H1 (cell line): Measurements from ENCODE around the gene ZMPSTE24. TPM values are rescaled to one million over a fixed set of nuclear protein-coding genes. Genes with fewer than 3 reads are reported as not detected.

Experiments used
- CTCF ChIA-PET: fragments of 300-600 bp; sonication (Branson Sonifier 250); formaldehyde crosslinking; loops from one replicate; lab custom pipeline; 2021; ENCODE audit not compliant: partially characterized antibody; lab: Charles Lee
- POLR2A ChIA-PET: fragments of 300-600 bp; sonication (Branson Sonifier 250); formaldehyde crosslinking; loops from one replicate; lab custom pipeline; 2021; ENCODE audit warnings: inconsistent platforms; ENCODE audit not compliant: partially characterized antibody; lab: Charles Lee
- DNase-seq, 2 experiments: peaks; one replicate each; pipeline versions ENCODE4 v3.0.0 to v3.0.0-alpha.2; 2010 to 2022; ENCODE audit warnings: low spot score in 2 of 2, low read depth in 1 of 2, mixed read lengths in 1 of 2
- FAIRE-seq: peaks from 2 replicates; lab custom pipeline; 2011; peaks lifted over from hg19 to GRCh38; lab: Jason Lieb, UNC
- H2AFZ ChIP-seq: 2 replicates; pipeline ENCODE4 v1.8.1; 2012; ENCODE audit warnings: low read length, inconsistent platforms
- H2AK5ac ChIP-seq: 2 replicates; pipeline ENCODE4 v1.6.1; 2013; ENCODE audit warnings: low read depth, low read length
- H2BK120ac ChIP-seq: replicated peaks from 2 replicates; pipeline ENCODE3; 2013; ENCODE audit warnings: low read depth, low read length, inconsistent platforms
- H2BK12ac ChIP-seq: 2 replicates; pipeline ENCODE4 v1.6.1; 2013; ENCODE audit warnings: low read depth, low read length
- H2BK15ac ChIP-seq: 2 replicates; pipeline ENCODE4 v1.6.1; 2013; ENCODE audit warnings: low read length
- H2BK20ac ChIP-seq: 2 replicates; pipeline ENCODE4 v1.6.1; 2013; ENCODE audit warnings: low read length
- H2BK5ac ChIP-seq: 2 replicates; pipeline ENCODE4 v1.6.1; 2013; ENCODE audit warnings: low read depth, low read length
- H3K14ac ChIP-seq: 2 replicates; pipeline ENCODE4 v1.6.1; 2013; ENCODE audit warnings: inconsistent platforms; ENCODE audit not compliant: insufficient read length
- H3K18ac ChIP-seq: 2 replicates; pipeline ENCODE4 v1.6.1; 2013; ENCODE audit warnings: low read length; ENCODE audit errors: extremely low read depth
- H3K23ac ChIP-seq: 2 replicates; pipeline ENCODE4 v1.6.1; 2013; ENCODE audit warnings: inconsistent platforms; ENCODE audit not compliant: insufficient read length
- H3K23me2 ChIP-seq: 2 replicates; pipeline ENCODE4 v1.6.1; 2013; ENCODE audit warnings: low read depth, low read length
- H3K27ac ChIP-seq: 2 replicates; pipeline ENCODE4 v1.6.1; 2011; ENCODE audit warnings: low read depth, low read length, inconsistent platforms
- H3K27me3 ChIP-seq, 4 experiments: replicated peaks in 1 of 4; 1 replicate in 1 of 4; 2 replicates in 3 of 4; pipeline versions ENCODE4 v1.6.1 to v1.8.1; 2011 to 2013; ENCODE audit warnings: low read length in 3 of 4, mild to moderate bottlenecking in 3 of 4, inconsistent platforms in 2 of 4, mixed read lengths in 2 of 4, moderate library complexity in 1 of 4; ENCODE audit not compliant: control insufficient read depth in 3 of 4, insufficient read depth in 3 of 4; ENCODE audit errors: extremely low read depth in 1 of 4
- H3K36me3 ChIP-seq, 4 experiments: 2 replicates each; pipeline versions ENCODE4 v1.6.1 to v1.8.1; 2011 to 2013; ENCODE audit warnings: mild to moderate bottlenecking in 4 of 4, low read length in 3 of 4, moderate library complexity in 2 of 4, control low read depth in 1 of 4, inconsistent platforms in 1 of 4; ENCODE audit not compliant: insufficient read depth in 4 of 4, control insufficient read depth in 2 of 4
- H3K4ac ChIP-seq: replicated peaks from 2 replicates; pipeline ENCODE3; 2013; ENCODE audit warnings: low read length, low read depth, mixed read lengths, inconsistent platforms; ENCODE audit not compliant: insufficient read length
- H3K4me1 ChIP-seq, 4 experiments: replicated peaks in 1 of 4; 1 replicate in 1 of 4; 2 replicates in 3 of 4; pipeline versions ENCODE4 v1.6.1 to v1.8.1; 2011 to 2013; ENCODE audit warnings: low read length in 3 of 4, inconsistent platforms in 2 of 4, mixed read lengths in 1 of 4; ENCODE audit not compliant: insufficient read depth in 4 of 4, control insufficient read depth in 3 of 4
- H3K4me2 ChIP-seq, 2 experiments: 2 replicates each; pipeline versions ENCODE4 v1.6.1 to v1.8.1; 2011 to 2013; ENCODE audit warnings: low read depth in 2 of 2, low read length in 2 of 2, control low read depth in 1 of 2, inconsistent platforms in 1 of 2, mild to moderate bottlenecking in 1 of 2; ENCODE audit not compliant: insufficient read depth in 1 of 2
- H3K4me3 ChIP-seq, 4 experiments: fragments of 200-600, 300-600 bp in 1 of 4; sonication (generic), shearing (Covaris generic), sonication (Bioruptor Twin) in 1 of 4; 2 replicates each; pipeline versions ENCODE4 v1.5.1 to v1.8.1; 2011 to 2016; ENCODE audit warnings: low read length in 4 of 4, low read depth in 3 of 4, control low read depth in 2 of 4, inconsistent platforms in 2 of 4, mild to moderate bottlenecking in 2 of 4, mixed read lengths in 1 of 4, moderate library complexity in 1 of 4; ENCODE audit not compliant: insufficient read depth in 2 of 4; ENCODE audit errors: extremely low read depth in 1 of 4
- H3K56ac ChIP-seq: replicated peaks from 2 replicates; pipeline ENCODE3; 2013; ENCODE audit warnings: low read depth, mild to moderate bottlenecking, mixed read lengths, low read length, inconsistent platforms; ENCODE audit not compliant: insufficient read length
- H3K79me1 ChIP-seq: 2 replicates; pipeline ENCODE4 v1.6.1; 2013; ENCODE audit warnings: low read depth, low read length, control low read depth
- H3K79me2 ChIP-seq, 2 experiments: 2 replicates each; pipeline versions ENCODE4 v1.6.1 to v1.8.1; 2012 to 2013; ENCODE audit warnings: low read length in 2 of 2, mild to moderate bottlenecking in 2 of 2, inconsistent platforms in 1 of 2; ENCODE audit not compliant: insufficient read depth in 2 of 2, control insufficient read depth in 1 of 2
- H3K9ac ChIP-seq, 4 experiments: replicated peaks in 1 of 4; 1 replicate in 1 of 4; 2 replicates in 3 of 4; pipeline versions ENCODE4 v1.6.1 to v1.8.1; 2011 to 2013; ENCODE audit warnings: low read depth in 3 of 4, low read length in 3 of 4, control low read depth in 2 of 4, mild to moderate bottlenecking in 2 of 4, moderate library complexity in 2 of 4, inconsistent platforms in 1 of 4; ENCODE audit errors: extremely low read depth in 1 of 4
- H3K9me3 ChIP-seq, 2 experiments: 2 replicates each; pipeline versions ENCODE4 v1.6.1 to v1.8.1; 2012 to 2013; ENCODE audit warnings: mild to moderate bottlenecking in 2 of 2, moderate library complexity in 2 of 2, control low read depth in 1 of 2, inconsistent platforms in 1 of 2, low read depth in 1 of 2, low read length in 1 of 2, mixed read lengths in 1 of 2; ENCODE audit not compliant: insufficient read depth in 2 of 2
- H4K20me1 ChIP-seq, 2 experiments: replicated peaks in 1 of 2; 2 replicates each; pipeline versions ENCODE3 to v1.8.1; 2011 to 2013; ENCODE audit warnings: inconsistent platforms in 2 of 2, low read length in 2 of 2, mild to moderate bottlenecking in 1 of 2; ENCODE audit not compliant: insufficient read depth in 2 of 2, control insufficient read depth in 1 of 2
- H4K5ac ChIP-seq: 2 replicates; pipeline ENCODE4 v1.6.1; 2013; ENCODE audit warnings: low read length, low read depth, mixed read lengths, inconsistent platforms; ENCODE audit not compliant: insufficient read length
- H4K8ac ChIP-seq: 2 replicates; pipeline ENCODE4 v1.8.0; 2013; ENCODE audit warnings: mild to moderate bottlenecking, moderate library complexity, low read length, inconsistent platforms; ENCODE audit not compliant: insufficient read depth; ENCODE audit errors: extremely low read depth
- H4K91ac ChIP-seq: replicated peaks from 2 replicates; pipeline ENCODE3; 2013; ENCODE audit warnings: low read length, mixed read lengths, inconsistent platforms; ENCODE audit not compliant: insufficient read length
- ASH2L ChIP-seq: fragments of 200-600, 300-600 bp; sonication (generic); IDR thresholded peaks from one replicate; pipeline ENCODE4 v1.7.1; 2017; ENCODE audit warnings: low read length
- CBX8 ChIP-seq: fragments of 300-800, 300-1000 bp; sonication (generic); IDR thresholded peaks from 2 replicates; pipeline ENCODE4 v1.7.1; 2016; ENCODE audit warnings: low read depth, low read length, borderline replicate concordance
- CHD2 ChIP-seq: IDR thresholded peaks from 2 replicates; pipeline ENCODE4 v1.6.1; 2012; ENCODE audit warnings: low read length, improper control_type of control experiment
- POLR2A ChIP-seq, 2 experiments: IDR thresholded peaks; 1 replicate in 1 of 2; 2 replicates in 1 of 2; pipeline ENCODE4 v1.6.1; 2011; ENCODE audit warnings: low read depth in 2 of 2, low read length in 2 of 2, mild to moderate bottlenecking in 2 of 2; ENCODE audit errors: control extremely low read depth in 1 of 2
- POU5F1 ChIP-seq: IDR thresholded peaks from 2 replicates; pipeline ENCODE4 v1.6.1; 2011; ENCODE audit warnings: low read depth, mild to moderate bottlenecking, low read length, moderate library complexity
- SAP30 ChIP-seq: fragments of 300-600 bp; sonication (generic); IDR thresholded peaks from 2 replicates; pipeline ENCODE4 v1.7.1; 2012; ENCODE audit warnings: low read length, moderate library complexity, mild to moderate bottlenecking, inconsistent platforms; ENCODE audit not compliant: insufficient read depth, insufficient replicate concordance
- SP4 ChIP-seq: IDR thresholded peaks from 2 replicates; pipeline ENCODE4 v1.6.1; 2012; ENCODE audit warnings: low read length, inconsistent platforms
- TEAD4 ChIP-seq: IDR thresholded peaks from 2 replicates; pipeline ENCODE4 v1.6.1; 2012; ENCODE audit warnings: low read depth, low read length, inconsistent platforms, mixed read lengths
- ZNF274 ChIP-seq: IDR thresholded peaks from 2 replicates; pipeline ENCODE4 v1.7.0; 2012; ENCODE audit warnings: low read length, borderline replicate concordance; ENCODE audit errors: extremely low read depth
- WGBS, 2 experiments: shearing (Covaris generic) in 1 of 2; methylation state at CpG; one replicate each; pipeline versions ENCODE4 v1.1.6 to v1.1.7; 2013 to 2015; ENCODE audit warnings: low lambda C conversion rate in 2 of 2, mixed read lengths in 2 of 2, inconsistent platforms in 1 of 2, low coverage in 1 of 2, missing lambda C conversion rate in 1 of 2; ENCODE audit not compliant: insufficient replicate concordance in 2 of 2, insufficient coverage in 1 of 2, insufficient read length in 1 of 2; ENCODE audit errors: extremely low coverage in 1 of 2, missing lambda C conversion rate in 1 of 2; 5-methylcytosine and 5-hydroxymethylcytosine counted together
- long read RNA-seq, 2 experiments: library from RNA in 1 of 2; library from capped mRNA in 1 of 2; stranded (forward); transcript quantifications; one replicate each; pipeline ENCODE4 v2.0.0, GENCODE V29; 2021; ENCODE audit warnings: inconsistent platforms in 1 of 2
- polyA minus RNA-seq, 3 experiments: library from RNA; depleted of rRNA, polyadenylated mRNA; stranded (reverse); fragments of >200 nt; gene quantifications; 1 replicate in 2 of 3; 2 replicates in 1 of 3; pipeline ENCODE4 v1.2.3, GENCODE V29; 2011
- polyA plus RNA-seq, 7 experiments: library from polyadenylated mRNA; depleted of rRNA in 3 of 7; stranded (reverse) in 5 of 7; unstranded in 2 of 7; fragments of >200 nt in 5 of 7; fragments of 200-250 nt in 2 of 7; gene quantifications; 1 replicate in 5 of 7; 2 replicates in 1 of 7; 4 replicates in 1 of 7; pipeline versions ENCODE4 v1.2.1 to v1.2.3, GENCODE V29; 2011 to 2013; ENCODE audit warnings: missing spikeins in 2 of 7, mixed read lengths in 2 of 7
- total RNA-seq: library from RNA; stranded (reverse); fragmentation: NEBNext Ultra II Directional; extraction: Animal tissue kit (Norgen Biotek cat#: 25700); gene quantifications from 2 replicates; pipeline ENCODE4 v1.2.1, GENCODE V29; 2021

ZMPSTE24 gene
- 41.5 and 42.9 TPM in 2 replicates for total RNA-seq
- 7.9 and 12.7 TPM in 2 replicates for polyA plus RNA-seq (2011; rRNA removed)
- polyA plus RNA-seq (2011; cell fraction: cytosol; rRNA removed), result 15.7 TPM
- polyA plus RNA-seq (2011; cell fraction: nucleus; rRNA removed), result 5.6 TPM
- polyA plus RNA-seq (2012, experiment 1 of 2), result 15.9 to 30.3 TPM (median 18.2 TPM) in 4 replicates
- 2.7 TPM for polyA plus RNA-seq (2012, experiment 2 of 2)
- 58.1 TPM for polyA plus RNA-seq (2013, experiment 1 of 2)
- 63.2 TPM for polyA plus RNA-seq (2013, experiment 2 of 2)
- polyA minus RNA-seq (2011; rRNA and poly(A)+ RNA removed), result 15.8 and 18.8 TPM in 2 replicates
- polyA minus RNA-seq (2011; cell fraction: cytosol; rRNA and poly(A)+ RNA removed), result 25.6 TPM
- polyA minus RNA-seq (2011; cell fraction: nucleus; rRNA and poly(A)+ RNA removed), result 12.8 TPM
- long read RNA-seq, experiment 1, transcript ZMPSTE24-201 (10 exons, 3,108 nt), result major isoform, 18 of 65 reads
- long read RNA-seq, experiment 1, partial matches to known transcripts, result 21 of 65 reads
- long read RNA-seq, experiment 1, other reads (novel, unspliced or antisense), result 24 of 65 reads
- long read RNA-seq, experiment 2, transcript ZMPSTE24-201 (10 exons, 3,108 nt), result major isoform, 60 of 68 reads
- long read RNA-seq, experiment 2, partial matches to known transcripts, result 3 of 68 reads
- long read RNA-seq, experiment 2, other reads (novel, unspliced or antisense), result 5 of 68 reads

GRCh38 chr1:40257688-40258444, at the start of gene ZMPSTE24:
TSS of gene ZMPSTE24 (plus strand) at chr1:40258236. CDS start at chr1:40258272, 36 bp downstream.
- CTCF ChIA-PET, result interaction anchor here (1.0 to 3.1 kb wide), 4 partner anchors 24 to 81 kb away, joined by 3 to 13 read pairs (median 3); no protein-coding TSS in a partner anchor
- Histone ChIP-seq H3K4me3 (peak within 1 kb of the TSS; percentile 90 to 99 (median 97)), H4K91ac (peak within 1 kb of the TSS; percentile 57), H2AK5ac (no peak within 1 kb of the TSS), H3K9me3 (no peaks in the 10 kb centered on the region), H3K36me3 (peaks cover 4 to 29% (median 19%) of the 10 kb centered on the region in 4 experiments; a peak in 6 of 8 replicates), H3K4me2 (peak within 1 kb of the TSS; percentile 49 to 71), H2AFZ (peak within 1 kb of the TSS; percentile 97), H2BK20ac (no peak within 1 kb of the TSS), H2BK5ac (peak within 1 kb of the TSS; percentile 91), H3K9ac (peak within 1 kb of the TSS; percentile 94 to 99 (median 96)), H2BK12ac (peak within 1 kb of the TSS; percentile 40; the same call in 1 of the 2 replicates), H3K4me1 (no peaks in the 10 kb centered on the region; a peak in 1 of 7 replicates), H3K4ac (no peak within 1 kb of the TSS), H4K8ac (peak within 1 kb of the TSS; percentile 100), H2BK120ac (no peak within 1 kb of the TSS), H2BK15ac (no peak within 1 kb of the TSS), H3K18ac (peak within 1 kb of the TSS; percentile 95), H4K20me1 (peaks cover 0 to 1% of the 10 kb centered on the region in 2 experiments), H3K23ac (no peak within 1 kb of the TSS), H3K27ac (peak within 1 kb of the TSS; percentile 88), H3K23me2 (no peaks in the 10 kb centered on the region), H3K79me1 (no peaks in the 10 kb centered on the region), H3K14ac (no peak within 1 kb of the TSS), H3K79me2 (peaks cover 0 to 25% of the 10 kb centered on the region in 2 experiments; a peak in 2 of 4 replicates), H3K27me3 (no peaks in the 10 kb centered on the region), H4K5ac (peak within 1 kb of the TSS; percentile 87), H3K56ac (peak within 1 kb of the TSS; percentile 83)
- POLR2A ChIA-PET, result interaction anchor here (0.6 to 2.4 kb wide), 19 partner anchors 9 to 219 kb away, joined by 3 to 7 read pairs (median 4); partner anchors contain the start of genes CAP1, RLF, TMCO2 and ZFP69B
- DNase-seq (peak; percentile 88 to 94), FAIRE-seq (peak; percentile 7)
- 3% methylated on average over 32 of the region's 48 CpGs; no CpG with 5 or more reads in 1 of the 2 experiments for WGBS, 2 experiments
- TF ChIP-seq POU5F1 (no peak), SP4 (peak; percentile 90), TEAD4 (no peak), ASH2L (peak; percentile 98), POLR2A (IDR thresholded peaks at IDR 0.05; ENCODE audit: control extremely low read depth in 1 of 2, low read depth in 2 of 2, low read length in 2 of 2) (peak; percentile 64 to 93), CHD2 (peak; percentile 56; the same call in 1 of the 2 replicates), SAP30 (no peak), ZNF274 (no peak), CBX8 (no peak)
